IMR-90 (cell line): ENCODE results near the gene DOCK2. TPM values are rescaled to one million over a fixed set of nuclear protein-coding genes. Genes with fewer than 3 reads are reported as not detected.

Experiments
- ATAC-seq: fragments of 200-7000 bp; cut with Tn5 transposase; 2 replicates; pipeline ENCODE4 v1.9.1; 2020; ENCODE audit warnings: low read depth, mild to moderate bottlenecking, moderate library complexity
- BruUV-seq: library from RNA; stranded (reverse); fragments of 400-500 nt; replicated peaks from 2 replicates; lab custom pipeline; 2021; lab: Mats Ljungman, UMichigan
- CTCF ChIA-PET: fragments of 300-600 bp; formaldehyde crosslinking; extraction: SDS; loops from one replicate; lab custom pipeline; 2021; ENCODE audit warnings: antibody characterized with exemption; lab: Yijun Ruan, JAX
- POLR2A ChIA-PET: fragments of 300-600 bp; sonication (Branson Sonifier 250); formaldehyde crosslinking; loops from one replicate; lab custom pipeline; 2022; ENCODE audit warnings: antibody characterized with exemption; ENCODE audit not compliant: unreplicated experiment; lab: Charles Lee
- DNase-seq: peaks from one replicate; pipeline ENCODE4 v3.0.0; 2013
- H2AFZ ChIP-seq: replicated peaks from 2 replicates; pipeline ENCODE3; 2013; ENCODE audit warnings: low read length, mild to moderate bottlenecking; ENCODE audit not compliant: poor library complexity
- H2AK5ac ChIP-seq: 2 replicates; pipeline ENCODE4 v1.6.1; 2013; ENCODE audit warnings: low read depth, low read length, inconsistent platforms
- H2AK9ac ChIP-seq: replicated peaks from 2 replicates; pipeline ENCODE3; 2013; ENCODE audit warnings: mild to moderate bottlenecking, low read depth, low read length, moderate library complexity; ENCODE audit not compliant: poor library complexity
- H2BK120ac ChIP-seq: 2 replicates; pipeline ENCODE4 v1.6.1; 2013; ENCODE audit warnings: low read depth, low read length, inconsistent platforms
- H2BK15ac ChIP-seq: 3 replicates; pipeline ENCODE4 v1.6.1; 2013; ENCODE audit warnings: low read depth, low read length, inconsistent platforms
- H2BK20ac ChIP-seq: 2 replicates; pipeline ENCODE4 v1.6.1; 2013; ENCODE audit warnings: low read depth, mild to moderate bottlenecking, inconsistent platforms, low read length, moderate library complexity
- H2BK5ac ChIP-seq: 2 replicates; pipeline ENCODE4 v1.6.1; 2013; ENCODE audit warnings: mild to moderate bottlenecking, low read depth, low read length, inconsistent platforms; ENCODE audit not compliant: poor library complexity, severe bottlenecking
- H3K14ac ChIP-seq: replicated peaks from 2 replicates; pipeline ENCODE4 v1.6.1; 2013; ENCODE audit warnings: low read depth, low read length, inconsistent platforms
- H3K18ac ChIP-seq: 2 replicates; pipeline ENCODE4 v1.6.1; 2013; ENCODE audit warnings: low read depth, low read length, control low read depth
- H3K23ac ChIP-seq: 2 replicates; pipeline ENCODE4 v1.6.1; 2013; ENCODE audit warnings: low read depth, low read length, inconsistent platforms
- H3K27ac ChIP-seq: 2 replicates; pipeline ENCODE4 v1.5.1; 2013; ENCODE audit warnings: mild to moderate bottlenecking, control low read depth, low read length; ENCODE audit not compliant: insufficient read depth
- H3K27me3 ChIP-seq: 2 replicates; pipeline ENCODE4 v1.6.1; 2013; ENCODE audit warnings: low read length; ENCODE audit not compliant: control insufficient read depth, insufficient read depth
- H3K36me3 ChIP-seq: 2 replicates; pipeline ENCODE4 v1.6.1; 2013; ENCODE audit warnings: low read length, mixed read lengths; ENCODE audit not compliant: control insufficient read depth, insufficient read depth
- H3K4ac ChIP-seq: 2 replicates; pipeline ENCODE4 v1.6.1; 2013; ENCODE audit warnings: low read depth, low read length, inconsistent platforms
- H3K4me1 ChIP-seq: 2 replicates; pipeline ENCODE4 v1.6.1; 2013; ENCODE audit warnings: low read length, mixed read lengths; ENCODE audit not compliant: control insufficient read depth, insufficient read depth
- H3K4me2 ChIP-seq: 2 replicates; pipeline ENCODE4 v1.6.1; 2013; ENCODE audit warnings: low read depth, mild to moderate bottlenecking, control low read depth, low read length, moderate library complexity
- H3K4me3 ChIP-seq: 2 replicates; pipeline ENCODE4 v1.5.1; 2013; ENCODE audit warnings: low read depth, mild to moderate bottlenecking, control low read depth, low read length, moderate library complexity; ENCODE audit not compliant: insufficient read depth
- H3K56ac ChIP-seq: 2 replicates; pipeline ENCODE4 v1.6.1; 2013; ENCODE audit warnings: low read length, inconsistent platforms; ENCODE audit not compliant: insufficient read depth; ENCODE audit errors: extremely low read depth
- H3K79me1 ChIP-seq, 2 experiments: 2 replicates each; pipeline ENCODE4 v1.6.1; 2013; ENCODE audit warnings: low read length in 2 of 2, inconsistent platforms in 1 of 2, low read depth in 1 of 2
- H3K9ac ChIP-seq: 2 replicates; pipeline ENCODE4 v1.6.1; 2013; ENCODE audit warnings: low read depth, low read length, control low read depth
- H3K9me1 ChIP-seq: 2 replicates; pipeline ENCODE4 v1.6.1; 2013; ENCODE audit warnings: low read length, inconsistent platforms; ENCODE audit not compliant: insufficient read depth
- H3K9me3 ChIP-seq: 2 replicates; pipeline ENCODE4 v1.6.1; 2013; ENCODE audit warnings: low read length; ENCODE audit not compliant: control insufficient read depth, insufficient read depth
- H4K20me1 ChIP-seq: 2 replicates; pipeline ENCODE4 v1.6.1; 2013; ENCODE audit warnings: low read length, inconsistent platforms; ENCODE audit not compliant: insufficient read depth
- H4K5ac ChIP-seq: 2 replicates; pipeline ENCODE4 v1.6.1; 2013; ENCODE audit warnings: mild to moderate bottlenecking, low read depth, low read length, control low read depth
- H4K8ac ChIP-seq, 2 experiments: 2 replicates each; pipeline ENCODE4 v1.6.1; 2013; ENCODE audit warnings: low read depth in 2 of 2, low read length in 2 of 2, control low read depth in 1 of 2, inconsistent platforms in 1 of 2
- H4K91ac ChIP-seq: 2 replicates; pipeline ENCODE4 v1.6.1; 2013; ENCODE audit warnings: low read depth, low read length, inconsistent platforms; ENCODE audit not compliant: insufficient read depth
- BHLHE40 ChIP-seq: fragments of 150-350 bp; IDR thresholded peaks from 2 replicates; pipeline ENCODE4 v1.6.1; 2016; ENCODE audit warnings: mild to moderate bottlenecking, low read depth, low read length
- CEBPB ChIP-seq: IDR thresholded peaks from 2 replicates; pipeline ENCODE4 v1.6.1; 2012; ENCODE audit warnings: low read depth, low read length, improper control_type of control experiment
- FOS ChIP-seq: fragments of 150-350 bp; IDR thresholded peaks from 2 replicates; pipeline ENCODE4 v1.6.1; 2016; ENCODE audit warnings: low read depth, low read length
- MAZ ChIP-seq: IDR thresholded peaks from 2 replicates; pipeline ENCODE4 v1.6.1; 2012; ENCODE audit warnings: low read depth, mild to moderate bottlenecking, low read length, improper control_type of control experiment, moderate library complexity, borderline replicate concordance
- NFE2L2 ChIP-seq: fragments of 150-350 bp; IDR thresholded peaks from 2 replicates; pipeline ENCODE4 v1.6.1; 2016; ENCODE audit warnings: low read depth, mild to moderate bottlenecking, low read length
- POLR2A ChIP-seq: IDR thresholded peaks from 2 replicates; pipeline ENCODE4 v1.6.1; 2012; ENCODE audit warnings: mild to moderate bottlenecking, low read depth, low read length
- RAD21 ChIP-seq: IDR thresholded peaks from 2 replicates; pipeline ENCODE4 v1.6.1; 2012; ENCODE audit warnings: low read length, improper control_type of control experiment
- WGBS, 2 experiments: methylation state at CpG; one replicate each; pipeline versions ENCODE4 v1.1.5 to v1.1.7; 2013; ENCODE audit warnings: missing lambda C conversion rate in 2 of 2; ENCODE audit not compliant: insufficient read length in 1 of 2; ENCODE audit errors: extremely low coverage in 2 of 2; 5-methylcytosine and 5-hydroxymethylcytosine counted together
- dilution Hi-C: fragments of 300-500 bp; cut with HindIII; formaldehyde crosslinking; loops from one replicate; pipeline ENCODE4 v1.14.3; 2018; ENCODE audit warnings: low sequenced_read_pairs; ENCODE audit not compliant: unreplicated experiment
- in situ Hi-C: fragments of 300-500 bp; cut with MboI; formaldehyde crosslinking; loops from 3 replicates; pipeline ENCODE4 v1.14.3; 2019; ENCODE audit warnings: low sequenced_read_pairs, inconsistent platforms, mixed read lengths
- intact Hi-C: fragments of 100-400 bp; cut with micrococcal nuclease; formaldehyde crosslinking; loops from 2 replicates; pipeline ENCODE4 v1.10.0; 2022
- polyA plus RNA-seq, 3 experiments: library from polyadenylated mRNA; depleted of rRNA; stranded (reverse); fragments of >200 nt; gene quantifications; 2 replicates each; pipeline ENCODE4 v1.2.3, GENCODE V29; 2012; ENCODE audit warnings: low replicate concordance in 1 of 3
- total RNA-seq: library from RNA; depleted of rRNA; stranded (reverse); fragments of >200 nt; gene quantifications from 2 replicates; pipeline ENCODE4 v1.2.3, GENCODE V29; 2012
- TF ChIP-seq, protein P1 (sequence below): fragments of 150-350 bp; IDR thresholded peaks from 2 replicates; pipeline ENCODE4 v1.6.1; 2017; ENCODE audit warnings: mild to moderate bottlenecking, antibody characterized with exemption, low read length, low read depth
- TF ChIP-seq, protein P2 (sequence below): fragments of 150-350 bp; IDR thresholded peaks from 2 replicates; pipeline ENCODE4 v1.6.1; 2016; ENCODE audit warnings: low read depth, mild to moderate bottlenecking, low read length, moderate library complexity, borderline replicate concordance

DOCK2 gene
- total and polyA plus RNA-seq, 2 of the 4 experiments (the other 2 are of a cell fraction), result 0.72 to 3.0 TPM

DNA sequence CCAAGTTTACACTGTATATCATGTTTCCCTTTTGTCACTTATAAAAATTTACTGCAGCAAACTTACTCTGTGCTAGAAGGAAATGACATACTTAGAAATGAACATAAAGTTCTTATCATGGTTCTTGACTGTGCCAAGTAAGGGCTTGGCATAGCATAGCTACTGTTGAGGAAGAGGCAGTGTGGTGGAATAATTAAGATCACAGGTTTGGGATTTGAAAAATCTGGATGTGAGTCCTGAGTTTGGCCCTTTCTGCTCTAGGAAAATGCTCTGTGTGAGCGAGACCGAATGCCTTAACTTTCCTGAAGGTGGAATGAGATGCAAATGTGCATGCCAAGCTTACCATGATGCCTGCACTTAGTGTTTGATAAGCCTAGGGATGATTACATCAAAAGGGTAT is 243.7 kb downstream of the DOCK2 start:
- no peaks in the 10 kb centered on the region for H3K27me3 ChIP-seq
- H3K79me1 ChIP-seq, result peaks cover 0 to 8% of the 10 kb centered on the region in 2 experiments; a peak in 2 of 4 replicates
- peaks cover 6% of the 10 kb centered on the region; the same call in 1 of the 2 replicates for H3K9me1 ChIP-seq
- no peak overlapping the region for H2BK5ac ChIP-seq
- H3K4me1 ChIP-seq, result peaks cover 10% of the 10 kb centered on the region
- intact Hi-C loops (no loop called here), dilution Hi-C loops (no loop called here), in situ Hi-C loops (no loop called here)
- H2BK15ac ChIP-seq, result no peak overlapping the region
- ChIA-PET POLR2A (no interaction called here), CTCF (interaction anchor here (0.7 to 1.0 kb wide), 2 partner anchors 31 to 178 kb away, joined by 3 read pairs; no protein-coding TSS in a partner anchor)
- no peak overlapping the region for H3K4me3 ChIP-seq
- H4K8ac ChIP-seq, result no peak overlapping the region
- no peak overlapping the region for H2BK20ac ChIP-seq
- TF ChIP-seq CEBPB (no peak), POLR2A (no peak), RAD21 (no peak), BHLHE40 (no peak), NFE2L2 (no peak), FOS (no peak), MAZ (no peak)
- TF ChIP-seq, protein P1, sequence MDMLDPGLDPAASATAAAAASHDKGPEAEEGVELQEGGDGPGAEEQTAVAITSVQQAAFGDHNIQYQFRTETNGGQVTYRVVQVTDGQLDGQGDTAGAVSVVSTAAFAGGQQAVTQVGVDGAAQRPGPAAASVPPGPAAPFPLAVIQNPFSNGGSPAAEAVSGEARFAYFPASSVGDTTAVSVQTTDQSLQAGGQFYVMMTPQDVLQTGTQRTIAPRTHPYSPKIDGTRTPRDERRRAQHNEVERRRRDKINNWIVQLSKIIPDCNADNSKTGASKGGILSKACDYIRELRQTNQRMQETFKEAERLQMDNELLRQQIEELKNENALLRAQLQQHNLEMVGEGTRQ, result no peak
- TF ChIP-seq, protein P2, sequence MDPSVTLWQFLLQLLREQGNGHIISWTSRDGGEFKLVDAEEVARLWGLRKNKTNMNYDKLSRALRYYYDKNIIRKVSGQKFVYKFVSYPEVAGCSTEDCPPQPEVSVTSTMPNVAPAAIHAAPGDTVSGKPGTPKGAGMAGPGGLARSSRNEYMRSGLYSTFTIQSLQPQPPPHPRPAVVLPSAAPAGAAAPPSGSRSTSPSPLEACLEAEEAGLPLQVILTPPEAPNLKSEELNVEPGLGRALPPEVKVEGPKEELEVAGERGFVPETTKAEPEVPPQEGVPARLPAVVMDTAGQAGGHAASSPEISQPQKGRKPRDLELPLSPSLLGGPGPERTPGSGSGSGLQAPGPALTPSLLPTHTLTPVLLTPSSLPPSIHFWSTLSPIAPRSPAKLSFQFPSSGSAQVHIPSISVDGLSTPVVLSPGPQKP, result no peak
- no TSS peak for BruUV-seq
- WGBS, 2 experiments, result no CpG with 5 or more reads among the region's 2 CpGs
- H3K27ac ChIP-seq, result no peak overlapping the region
- H3K9me3 ChIP-seq, result no peaks in the 10 kb centered on the region
- no peak overlapping the region for H3K4ac ChIP-seq
- no peak overlapping the region for H2AFZ ChIP-seq
- H3K14ac ChIP-seq, result no peak overlapping the region
- H4K5ac ChIP-seq, result no peak overlapping the region
- H2AK5ac ChIP-seq, result no peak overlapping the region
- H2BK120ac ChIP-seq, result no peak overlapping the region
- no peak overlapping the region for H3K18ac ChIP-seq
- H2AK9ac ChIP-seq, result no peak overlapping the region
- no peaks in the 10 kb centered on the region for H4K20me1 ChIP-seq
- ATAC-seq (no peak), DNase-seq (no peak)
- no peak overlapping the region for H4K91ac ChIP-seq
- H3K4me2 ChIP-seq, result no peak overlapping the region
- H3K36me3 ChIP-seq, result peaks cover 10% of the 10 kb centered on the region
- no peak overlapping the region for H3K23ac ChIP-seq
- no peak overlapping the region for H3K9ac ChIP-seq
- no peak overlapping the region for H3K56ac ChIP-seq
